GM19239 (cell line): ENCODE results near the gene OLFM3.

Source experiments
- DNase-seq: peaks from one replicate; pipeline ENCODE4 v3.0.0; 2011; ENCODE audit warnings: low spot score; ENCODE audit not compliant: insufficient read length
- FAIRE-seq: peaks from 2 replicates; lab custom pipeline; 2011; peaks lifted over from hg19 to GRCh38; lab: Jason Lieb, UNC

Gene OLFM3

GRCh38 chr1:101996825-101997465 lies at the start of gene OLFM3:
OLFM3 (minus strand) TSS chr1:101996926.
- no peak for FAIRE-seq
- no peak for DNase-seq

GRCh38 chr1:102045752-102046151 lies 49.0 kb upstream of the OLFM3 start:
- no peak for DNase-seq
- FAIRE-seq, result no peak

- DNase-seq (no peak), FAIRE-seq (no peak)
Measured at GRCh38 chr1:102032534-102032933, 35.8 kb upstream of the OLFM3 start.

- FAIRE-seq (no peak), DNase-seq (no peak)
Measured at GRCh38 chr1:102019530-102019929, 22.8 kb upstream of the OLFM3 start.

GRCh38 chr1:102015728-102016127 lies 19.0 kb upstream of the OLFM3 start:
- FAIRE-seq, result no peak
- no peak for DNase-seq

- FAIRE-seq (no peak), DNase-seq (no peak)
Measured at GRCh38 chr1:102002057-102002456, 5.3 kb upstream of the OLFM3 start.

GRCh38 chr1:101995984-101996745 lies 561 bp downstream of the OLFM3 start:
- DNase-seq (no peak), FAIRE-seq (no peak)

GRCh38 chr1:101993710-101994109 lies 3.0 kb downstream of the OLFM3 start:
- no peak for DNase-seq
- no peak for FAIRE-seq

GRCh38 chr1:101992821-101993575 lies 3.7 kb downstream of the OLFM3 start:
- FAIRE-seq (no peak), DNase-seq (no peak)

- no peak for DNase-seq
- no peak for FAIRE-seq
Measured at GRCh38 chr1:101980974-101981373, 15.8 kb downstream of the OLFM3 start.

- no peak for FAIRE-seq
Measured at GRCh38 chr1:101977266-101977665, 19.5 kb downstream of the OLFM3 start.

GRCh38 chr1:101976161-101976560 lies 20.6 kb downstream of the OLFM3 start:
- FAIRE-seq (no peak), DNase-seq (no peak)

More at GRCh38 chr1:101977266-101977665, 19.5 kb downstream of the OLFM3 start:
- DNase-seq, result no peak

GRCh38 chr1:101975371-101975770 lies 21.4 kb downstream of the OLFM3 start:
- no peak for FAIRE-seq

GRCh38 chr1:101974599-101975274 lies 22.0 kb downstream of the OLFM3 start:
- DNase-seq (no peak), FAIRE-seq (no peak)

More at GRCh38 chr1:101975371-101975770, 21.4 kb downstream of the OLFM3 start:
- DNase-seq, result no peak

GRCh38 chr1:101971304-101971703 lies 25.4 kb downstream of the OLFM3 start:
- no peak for FAIRE-seq

GRCh38 chr1:101967871-101968270 lies 28.9 kb downstream of the OLFM3 start:
- DNase-seq, result no peak
- FAIRE-seq, result no peak

More at GRCh38 chr1:101971304-101971703, 25.4 kb downstream of the OLFM3 start:
- DNase-seq, result no peak

GRCh38 chr1:101965341-101965740 lies 31.4 kb downstream of the OLFM3 start:
- FAIRE-seq (no peak), DNase-seq (no peak)

- FAIRE-seq (no peak), DNase-seq (no peak)
Measured at GRCh38 chr1:101964708-101965107, 32.0 kb downstream of the OLFM3 start.

GRCh38 chr1:101960142-101960541 lies 36.6 kb downstream of the OLFM3 start:
- FAIRE-seq, result no peak
- DNase-seq, result no peak

- DNase-seq (no peak), FAIRE-seq (no peak)
Measured at GRCh38 chr1:101959456-101959855, 37.3 kb downstream of the OLFM3 start.
